Renal cortical epithelial cell (primary cell): Measurements from ENCODE around the gene AQR. TPM values are rescaled to one million over a fixed set of nuclear protein-coding genes. Genes with fewer than 3 reads are reported as not detected.
A peak's percentile ranks its signal among the peaks of the same experiment; 100 is the strongest.

Experiments
- DNase-seq: peaks from one replicate; pipeline ENCODE4 v3.0.0-alpha.2; 2011; ENCODE audit warnings: low read depth
- total RNA-seq: library from RNA; depleted of rRNA; stranded (reverse); fragments of >200 nt; gene quantifications from 2 replicates; pipeline ENCODE4 v1.2.3, GENCODE V29; 2014

Gene AQR
- total RNA-seq, 1 donor from 2014 or later = 37.8 TPM

GRCh38 chr15:34879107-34879506 is 90.4 kb downstream of the AQR start:
- no peak for DNase-seq

GRCh38 chr15:34876640-34877039 is 92.9 kb downstream of the AQR start:
- no peak for DNase-seq

GRCh38 chr15:34869110-34869509 is 100.4 kb downstream of the AQR start:
- no peak for DNase-seq

GRCh38 chr15:34865531-34865930 is 104.0 kb downstream of the AQR start:
- DNase-seq = no peak

- no peak for DNase-seq
Measured at GRCh38 chr15:34861214-34861613, 108.3 kb downstream of the AQR start.

- peak; percentile 50 for DNase-seq
Measured at GRCh38 chr15:34855893-34856292, 113.6 kb downstream of the AQR start.

GRCh38 chr15:34855413-34855812 is 114.1 kb downstream of the AQR start:
- DNase-seq = peak; percentile 96

- no peak for DNase-seq
Measured at GRCh38 chr15:34854232-34854631, 115.3 kb downstream of the AQR start.

- DNase-seq = peak; percentile 66
Measured at GRCh38 chr15:34853001-34853758, 116.4 kb downstream of the AQR start.

GRCh38 chr15:34851751-34852150 is 117.8 kb downstream of the AQR start:
- DNase-seq = peak; percentile 61

GRCh38 chr15:34851007-34851406 is 118.5 kb downstream of the AQR start:
- DNase-seq = no peak

GRCh38 chr15:34850121-34850520 is 119.4 kb downstream of the AQR start:
- no peak for DNase-seq

- DNase-seq = no peak
Measured at GRCh38 chr15:34849364-34849959, 120.1 kb downstream of the AQR start.

- peak; percentile 7 for DNase-seq
Measured at GRCh38 chr15:34847598-34847997, 121.9 kb downstream of the AQR start.

GRCh38 chr15:34841262-34841725 is 128.2 kb downstream of the AQR start:
- no peak for DNase-seq

GRCh38 chr15:34838282-34838681 is 131.3 kb downstream of the AQR start:
- DNase-seq = no peak

- peak; percentile 96 for DNase-seq
Measured at GRCh38 chr15:34837246-34838016, 132.1 kb downstream of the AQR start.

- no peak for DNase-seq
Measured at GRCh38 chr15:34828145-34828911, 141.2 kb downstream of the AQR start.

- no peak for DNase-seq
Measured at GRCh38 chr15:34821831-34822230, 147.7 kb downstream of the AQR start.

- no peak for DNase-seq
Measured at GRCh38 chr15:34820110-34820509, 149.4 kb downstream of the AQR start.

- no peak for DNase-seq
Measured at GRCh38 chr15:34818526-34818925, 151.0 kb downstream of the AQR start.

GRCh38 chr15:34815836-34816235 is 153.7 kb downstream of the AQR start:
- DNase-seq = no peak
